Measurements from ENCODE around the gene ANGPTL2.

DNA sequence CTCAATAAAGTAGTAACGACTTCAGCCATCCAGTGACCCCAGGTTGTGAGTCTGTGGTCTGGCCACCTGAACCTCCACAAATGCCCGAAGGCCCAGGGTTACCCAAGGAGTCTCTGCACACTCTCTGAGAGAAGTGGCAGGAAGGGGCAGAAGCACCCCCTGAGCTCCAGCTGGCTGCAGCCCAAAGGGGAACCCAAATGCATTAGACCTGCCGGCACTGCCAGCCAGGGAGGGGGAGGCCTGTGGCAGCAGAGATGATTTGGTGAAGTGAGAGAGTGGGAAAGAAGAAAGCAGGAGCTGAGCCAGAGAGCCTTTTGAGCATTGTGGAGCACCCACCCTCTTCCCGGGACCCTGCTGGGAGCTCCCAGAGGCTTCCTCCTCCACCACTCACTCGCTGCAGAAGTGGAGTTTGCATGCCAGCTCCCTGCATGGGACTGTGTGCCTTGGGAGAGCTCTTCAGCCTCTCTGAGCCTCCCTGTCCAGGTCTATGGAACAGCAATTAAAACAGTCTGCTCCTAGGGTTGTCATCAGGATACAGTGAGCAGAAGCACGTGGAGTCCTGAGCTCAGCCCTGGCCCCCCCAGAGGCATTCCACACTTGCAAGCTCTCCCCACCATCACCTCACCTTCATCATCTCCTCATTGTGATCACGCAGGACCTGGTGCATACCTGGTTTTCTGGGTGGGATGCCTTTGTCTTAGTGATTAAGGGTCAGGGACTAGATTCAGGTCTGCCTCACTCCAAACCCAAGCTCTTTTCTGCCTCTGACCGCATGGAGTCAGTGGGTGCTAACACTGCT lies 13.8 kb upstream of the ANGPTL2 start:
- TF ChIP-seq, protein P1, sequence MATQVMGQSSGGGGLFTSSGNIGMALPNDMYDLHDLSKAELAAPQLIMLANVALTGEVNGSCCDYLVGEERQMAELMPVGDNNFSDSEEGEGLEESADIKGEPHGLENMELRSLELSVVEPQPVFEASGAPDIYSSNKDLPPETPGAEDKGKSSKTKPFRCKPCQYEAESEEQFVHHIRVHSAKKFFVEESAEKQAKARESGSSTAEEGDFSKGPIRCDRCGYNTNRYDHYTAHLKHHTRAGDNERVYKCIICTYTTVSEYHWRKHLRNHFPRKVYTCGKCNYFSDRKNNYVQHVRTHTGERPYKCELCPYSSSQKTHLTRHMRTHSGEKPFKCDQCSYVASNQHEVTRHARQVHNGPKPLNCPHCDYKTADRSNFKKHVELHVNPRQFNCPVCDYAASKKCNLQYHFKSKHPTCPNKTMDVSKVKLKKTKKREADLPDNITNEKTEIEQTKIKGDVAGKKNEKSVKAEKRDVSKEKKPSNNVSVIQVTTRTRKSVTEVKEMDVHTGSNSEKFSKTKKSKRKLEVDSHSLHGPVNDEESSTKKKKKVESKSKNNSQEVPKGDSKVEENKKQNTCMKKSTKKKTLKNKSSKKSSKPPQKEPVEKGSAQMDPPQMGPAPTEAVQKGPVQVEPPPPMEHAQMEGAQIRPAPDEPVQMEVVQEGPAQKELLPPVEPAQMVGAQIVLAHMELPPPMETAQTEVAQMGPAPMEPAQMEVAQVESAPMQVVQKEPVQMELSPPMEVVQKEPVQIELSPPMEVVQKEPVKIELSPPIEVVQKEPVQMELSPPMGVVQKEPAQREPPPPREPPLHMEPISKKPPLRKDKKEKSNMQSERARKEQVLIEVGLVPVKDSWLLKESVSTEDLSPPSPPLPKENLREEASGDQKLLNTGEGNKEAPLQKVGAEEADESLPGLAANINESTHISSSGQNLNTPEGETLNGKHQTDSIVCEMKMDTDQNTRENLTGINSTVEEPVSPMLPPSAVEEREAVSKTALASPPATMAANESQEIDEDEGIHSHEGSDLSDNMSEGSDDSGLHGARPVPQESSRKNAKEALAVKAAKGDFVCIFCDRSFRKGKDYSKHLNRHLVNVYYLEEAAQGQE (IDR thresholded peaks at IDR 0.05; ENCODE audit: low read depth): no peak
- TF ChIP-seq RAD21 (IDR thresholded peaks at IDR 0.05; ENCODE audit: low read depth) (no peak), TAF1 (IDR thresholded peaks at IDR 0.05; ENCODE audit: low read depth) (no peak)
- TF ChIP-seq, protein P2, sequence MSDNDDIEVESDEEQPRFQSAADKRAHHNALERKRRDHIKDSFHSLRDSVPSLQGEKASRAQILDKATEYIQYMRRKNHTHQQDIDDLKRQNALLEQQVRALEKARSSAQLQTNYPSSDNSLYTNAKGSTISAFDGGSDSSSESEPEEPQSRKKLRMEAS (IDR thresholded peaks at IDR 0.05): no peak

All from Ishikawa (cell line).